ENCODE measurements around the gene SURF6.
"Not testable (repeated sequence)": the region's sequence is repeated elsewhere in the genome, so short reads cannot be mapped to it uniquely, and the experiment has no call there.

The SURF6 gene

DNA sequence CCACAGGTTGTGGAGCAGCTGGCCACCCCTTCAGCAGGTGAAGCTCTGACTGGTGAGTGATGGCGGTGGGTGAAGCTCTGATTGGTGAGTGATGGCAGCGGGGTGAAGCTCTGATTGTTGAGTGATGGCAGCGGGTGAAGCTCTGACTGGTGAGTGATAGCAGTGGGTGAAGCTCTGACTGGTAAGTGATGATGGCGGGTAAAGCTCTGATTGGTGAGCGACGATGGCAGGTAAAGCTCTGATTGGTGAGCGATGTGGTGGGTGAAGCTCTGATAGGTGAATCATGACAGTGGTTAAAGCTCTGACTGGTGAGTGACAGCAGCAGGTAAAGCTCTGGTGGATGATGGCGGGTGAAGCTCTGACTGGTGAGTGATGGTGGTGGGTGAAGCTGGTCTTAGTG is 51.6 kb downstream of the SURF6 start:
- no peak for DNase-seq

DNA sequence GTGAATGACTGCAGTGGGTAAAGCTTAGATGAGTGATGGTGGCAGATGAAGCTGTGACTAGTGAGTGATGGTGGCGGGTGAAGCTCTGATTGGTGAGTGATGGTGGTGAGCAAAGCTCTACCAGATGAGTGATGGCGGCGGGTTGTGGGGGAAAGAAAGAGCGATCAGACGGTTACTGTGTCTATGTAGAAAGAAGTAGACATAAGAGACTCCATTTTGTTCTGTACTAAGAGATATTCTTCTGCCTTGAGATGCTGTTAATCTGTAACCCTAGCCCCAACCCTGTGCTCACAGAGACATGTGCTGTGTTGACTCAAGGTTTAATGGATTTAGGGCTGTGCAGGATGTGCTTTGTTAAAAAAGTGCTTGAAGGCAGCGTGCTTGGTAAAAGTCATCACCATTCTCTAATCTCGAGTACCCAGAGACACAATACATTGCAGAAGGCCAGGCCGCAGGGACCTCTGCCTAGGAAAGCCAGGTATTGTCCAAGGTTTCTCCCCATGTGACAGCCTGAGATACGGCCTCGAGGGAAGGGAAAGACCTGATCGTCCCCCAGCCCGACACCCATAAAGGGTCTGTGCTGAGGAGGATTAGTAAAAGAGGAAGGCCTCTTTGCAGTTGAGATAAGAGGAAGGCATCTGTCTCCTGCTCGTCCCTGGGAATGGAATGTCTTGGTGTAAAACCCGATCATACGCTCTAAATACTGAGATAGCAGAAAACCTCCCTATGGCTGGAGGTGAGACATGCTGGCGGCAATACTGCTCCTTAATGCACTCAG is 52.5 kb downstream of the SURF6 start:
- DNase-seq: not testable (repeated sequence)

DNA sequence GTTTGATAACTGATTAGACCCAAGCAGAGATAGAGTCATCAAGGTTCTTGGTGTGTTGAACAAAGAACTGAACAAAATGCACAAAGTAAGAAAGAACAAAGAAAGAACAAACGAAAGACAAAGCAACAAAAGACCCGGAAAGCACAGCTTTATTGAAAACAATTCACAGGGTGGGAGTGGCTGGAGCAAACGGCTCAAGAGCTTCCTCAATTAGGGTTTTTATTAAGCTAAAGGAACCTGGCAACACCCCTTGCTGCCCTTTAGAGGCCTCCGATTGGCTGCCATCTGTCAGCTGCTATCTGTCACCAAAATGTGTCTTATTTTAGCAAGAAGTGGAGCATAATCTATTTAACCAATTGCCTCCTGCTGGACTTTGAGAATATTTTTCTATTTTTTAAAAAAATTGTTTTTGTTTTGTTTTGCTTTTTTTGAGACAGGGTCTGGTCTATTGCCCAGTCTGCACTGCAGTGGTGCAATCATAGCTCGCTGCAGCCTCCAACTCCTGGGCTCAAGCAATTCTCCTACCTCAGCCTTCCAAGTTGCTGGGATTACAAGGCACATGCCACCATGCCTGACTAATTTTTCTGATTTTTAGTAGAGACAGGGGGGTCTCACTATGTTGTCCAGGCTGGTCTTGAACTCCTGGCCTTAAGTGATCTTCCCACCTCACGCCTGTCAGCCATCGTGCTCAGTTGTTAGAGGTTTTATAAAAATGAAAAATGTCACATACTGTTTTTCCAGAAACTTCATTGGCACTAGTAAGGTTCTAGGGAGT is 53.3 kb downstream of the SURF6 start:
- DNase-seq: no peak

- no peak for DNase-seq
Measured at GRCh38 chr9:133280392-133280791, 55.6 kb downstream of the SURF6 start.
